SK-N-MC (cell line): ENCODE results near the gene C1R.

Experiments
- DNase-seq: peaks from one replicate; pipeline ENCODE4 v3.0.0-alpha.2; 2011; ENCODE audit warnings: low read depth, low spot score
- H3K27ac ChIP-seq: fragments of 200-600 bp; sonication (generic); 2 replicates; pipeline ENCODE4 v1.5.1; 2016; ENCODE audit warnings: mixed run types
- H3K36me3 ChIP-seq: fragments of 200-600 bp; sonication (generic); 2 replicates; pipeline ENCODE4 v1.6.1; 2017; ENCODE audit warnings: antibody characterized with exemption, low read length, mixed read lengths; ENCODE audit not compliant: insufficient read depth
- H3K4me3 ChIP-seq: fragments of 200-600 bp; sonication (generic); 2 replicates; pipeline ENCODE4 v1.5.1; 2016
- H3K9ac ChIP-seq: fragments of 200-600 bp; sonication (generic); 2 replicates; pipeline ENCODE4 v1.8.0; 2017; ENCODE audit warnings: mixed run types, mixed read lengths; ENCODE audit not compliant: insufficient read length
- H3K9me3 ChIP-seq: fragments of 200-600 bp; sonication (generic); 2 replicates; pipeline ENCODE4 v1.6.1; 2017; ENCODE audit warnings: low read depth, mild to moderate bottlenecking, antibody characterized with exemption, low read length, moderate library complexity, mixed read lengths
- EZH2 ChIP-seq: fragments of 200-600 bp; sonication (generic); IDR thresholded peaks from one replicate; pipeline ENCODE4 v1.6.1; 2017; ENCODE audit warnings: antibody characterized with exemption
- FOXP2 ChIP-seq: optimal IDR thresholded peaks from 2 replicates; pipeline ENCODE3; 2011; ENCODE audit warnings: mild to moderate bottlenecking, moderate library complexity; ENCODE audit not compliant: insufficient read depth; ENCODE audit errors: extremely low read length, control extremely low read depth
- POLR2AphosphoS5 ChIP-seq: IDR thresholded peaks from 2 replicates; pipeline ENCODE4 v1.6.1; 2012; ENCODE audit warnings: mild to moderate bottlenecking, low read depth, low read length, borderline replicate concordance

The C1R gene

DNA sequence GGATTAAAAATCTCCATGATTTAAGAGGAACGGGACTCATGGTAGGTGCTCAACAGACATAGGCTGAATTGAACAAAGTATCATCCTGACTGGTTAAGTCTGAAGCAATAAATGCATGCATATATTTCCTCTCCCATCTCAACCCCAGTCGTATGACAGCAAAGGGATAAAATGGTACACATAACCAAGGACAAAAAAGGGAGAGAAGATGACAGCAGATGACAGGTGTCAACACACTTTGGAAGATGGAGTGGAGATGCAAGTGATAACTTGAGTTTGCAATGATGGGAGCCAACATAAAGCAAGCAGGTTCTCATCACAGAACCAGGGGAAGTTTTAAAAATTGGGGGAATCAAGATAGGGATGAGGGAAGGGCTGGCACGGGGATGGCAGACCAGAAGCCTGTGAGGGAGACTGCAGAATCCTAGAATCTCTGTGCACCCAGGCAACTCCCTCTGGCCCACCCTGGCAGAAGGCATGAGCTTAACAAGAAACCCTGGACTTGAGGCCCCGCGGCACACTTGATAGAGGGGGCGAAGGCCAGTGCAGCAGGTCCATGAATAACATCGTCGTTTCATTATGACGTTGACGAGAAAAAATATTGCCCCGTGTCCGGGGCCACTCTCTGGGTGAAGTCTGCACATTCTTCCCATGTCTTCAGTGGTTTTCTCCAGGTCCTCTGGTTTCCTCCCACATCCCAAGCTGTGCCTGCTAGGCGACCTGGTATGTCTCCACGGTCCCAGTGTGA is 11.8 kb upstream of the C1R start:
- H3K4me3 ChIP-seq = no peak overlapping the region
- TF ChIP-seq EZH2 = no peak
- no peak for TF ChIP-seq POLR2AphosphoS5
- TF ChIP-seq FOXP2 = no peak
- H3K27ac ChIP-seq = no peak overlapping the region
- no peaks in the 10 kb centered on the region for H3K36me3 ChIP-seq
- no peak for DNase-seq
- H3K9me3 ChIP-seq = peaks cover 6% of the 10 kb centered on the region; the same call in 1 of the 2 replicates
- H3K9ac ChIP-seq = no peak overlapping the region

DNA sequence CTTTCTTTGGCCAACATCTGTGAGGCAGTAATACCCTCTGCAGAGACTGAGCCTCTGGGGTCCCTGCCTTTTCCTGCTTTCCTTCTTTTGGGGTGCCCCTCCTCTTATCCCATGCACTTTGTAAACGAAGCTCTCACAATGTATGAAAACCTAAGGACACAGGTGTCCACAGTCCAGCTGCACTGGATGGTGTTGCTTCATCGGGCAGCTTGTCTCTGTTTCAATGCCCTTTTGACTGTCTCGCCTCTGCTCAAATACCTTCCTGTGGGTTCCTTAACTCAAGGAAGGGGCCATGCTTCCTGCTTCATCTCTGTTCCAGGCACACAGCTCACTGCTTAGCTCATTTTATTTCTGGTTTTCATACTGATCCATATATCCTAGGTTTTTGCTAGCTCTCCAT is 10.3 kb upstream of the C1R start:
- H3K36me3 ChIP-seq = no peaks in the 10 kb centered on the region
- H3K4me3 ChIP-seq = no peak overlapping the region
- H3K27ac ChIP-seq = no peak overlapping the region
- H3K9me3 ChIP-seq = peaks cover 6% of the 10 kb centered on the region; the same call in 1 of the 2 replicates
- no peak for DNase-seq
- H3K9ac ChIP-seq = no peak overlapping the region
- no peak for TF ChIP-seq POLR2AphosphoS5
- TF ChIP-seq EZH2 = no peak
- TF ChIP-seq FOXP2 = no peak

DNA sequence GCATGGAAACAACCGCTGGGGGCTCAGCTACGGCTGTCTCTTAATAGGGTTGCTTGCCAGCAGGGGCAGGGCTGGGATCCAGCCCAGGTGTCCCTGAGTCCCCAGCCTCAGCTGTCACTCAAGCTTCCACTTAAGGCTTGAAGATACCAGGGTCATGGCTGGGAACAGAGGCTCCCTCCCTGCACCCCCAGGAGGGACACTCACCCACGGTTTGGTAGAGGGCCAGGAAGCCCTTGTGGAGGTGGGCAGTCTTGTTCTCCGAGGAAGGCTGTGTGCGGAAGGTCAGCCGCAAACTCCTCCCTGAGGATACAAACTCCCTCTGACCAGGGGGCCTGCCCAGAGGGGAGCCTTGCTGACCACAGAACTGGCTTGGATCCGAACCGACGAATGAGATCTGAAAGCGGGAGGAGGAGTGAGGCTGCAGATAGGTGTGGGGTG is 9.5 kb upstream of the C1R start:
- TF ChIP-seq FOXP2 = no peak
- H3K9ac ChIP-seq = no peak overlapping the region
- no peak overlapping the region for H3K4me3 ChIP-seq
- peaks cover 6% of the 10 kb centered on the region; the same call in 1 of the 2 replicates for H3K9me3 ChIP-seq
- H3K36me3 ChIP-seq = no peaks in the 10 kb centered on the region
- no peak for DNase-seq
- H3K27ac ChIP-seq = no peak overlapping the region

GRCh38 chr12:7101047-7101693 is 8.9 kb upstream of the C1R start:
- TF ChIP-seq POLR2AphosphoS5 (no peak), EZH2 (no peak)
- Histone ChIP-seq H3K9me3 (peaks cover 3% of the 10 kb centered on the region; the same call in 1 of the 2 replicates), H3K4me3 (no peak overlapping the region), H3K9ac (no peak overlapping the region), H3K36me3 (no peaks in the 10 kb centered on the region), H3K27ac (no peak overlapping the region)
- no peak for DNase-seq

GRCh38 chr12:7100239-7100638 is 8.0 kb upstream of the C1R start:
- no peak for DNase-seq
- TF ChIP-seq FOXP2 (no peak), EZH2 (no peak), POLR2AphosphoS5 (no peak)
- Histone ChIP-seq H3K9ac (no peak overlapping the region), H3K36me3 (no peaks in the 10 kb centered on the region), H3K9me3 (no peaks in the 10 kb centered on the region), H3K4me3 (no peak overlapping the region), H3K27ac (no peak overlapping the region)

- no peak for DNase-seq
- no peaks in the 10 kb centered on the region for H3K9me3 ChIP-seq
- H3K36me3 ChIP-seq = no peaks in the 10 kb centered on the region
- no peak overlapping the region for H3K4me3 ChIP-seq
- no peak overlapping the region for H3K9ac ChIP-seq
- H3K27ac ChIP-seq = no peak overlapping the region
- TF ChIP-seq EZH2 (no peak), POLR2AphosphoS5 (no peak), FOXP2 (no peak)
These were observed 7.2 kb upstream of the C1R start for GRCh38 chr12:7099290-7099996.

- no peaks in the 10 kb centered on the region for H3K36me3 ChIP-seq
- DNase-seq = no peak
- no peak overlapping the region for H3K9ac ChIP-seq
These were observed 4.7 kb upstream of the C1R start for GRCh38 chr12:7096979-7097378.

GRCh38 chr12:7096006-7096932 is 4.0 kb upstream of the C1R start:
- no peaks in the 10 kb centered on the region for H3K9me3 ChIP-seq
- TF ChIP-seq POLR2AphosphoS5 (no peak), FOXP2 (no peak), EZH2 (no peak)

More at GRCh38 chr12:7096979-7097378, 4.7 kb upstream of the C1R start:
- Histone ChIP-seq H3K9me3 (no peaks in the 10 kb centered on the region), H3K27ac (no peak overlapping the region), H3K4me3 (no peak overlapping the region)
- TF ChIP-seq EZH2 (no peak), POLR2AphosphoS5 (no peak), FOXP2 (no peak)

More at GRCh38 chr12:7096006-7096932, 4.0 kb upstream of the C1R start:
- Histone ChIP-seq H3K27ac (no peak overlapping the region), H3K4me3 (no peak overlapping the region), H3K36me3 (no peaks in the 10 kb centered on the region), H3K9ac (no peak overlapping the region)
- no peak for DNase-seq
